Measurements from ENCODE around the gene NEURL1.

The NEURL1 gene

GRCh38 chr10:103546401-103546800 is 52.9 kb downstream of the NEURL1 start:
- DNase-seq (ENCODE audit: low read depth), result no peak

- no peak for DNase-seq (ENCODE audit: low read depth)
These were observed 54.0 kb downstream of the NEURL1 start for GRCh38 chr10:103547391-103547946.

- DNase-seq (ENCODE audit: low read depth), result no peak
These were observed 54.5 kb downstream of the NEURL1 start for GRCh38 chr10:103548006-103548405.

- DNase-seq (ENCODE audit: low read depth), result no peak
These were observed 55.3 kb downstream of the NEURL1 start for GRCh38 chr10:103548581-103549348.

- DNase-seq (ENCODE audit: low read depth), result no peak
These were observed 55.8 kb downstream of the NEURL1 start for GRCh38 chr10:103549349-103549685.

- no peak for DNase-seq (ENCODE audit: low read depth)
These were observed 56.7 kb downstream of the NEURL1 start for GRCh38 chr10:103550229-103550628.

GRCh38 chr10:103551619-103552602 is 58.4 kb downstream of the NEURL1 start:
- DNase-seq (ENCODE audit: low read depth), result no peak

- DNase-seq (ENCODE audit: low read depth), result no peak
These were observed 59.6 kb downstream of the NEURL1 start for GRCh38 chr10:103552856-103553742.

GRCh38 chr10:103553743-103554487 is 60.4 kb downstream of the NEURL1 start:
- DNase-seq (ENCODE audit: low read depth), result no peak

- no peak for DNase-seq (ENCODE audit: low read depth)
These were observed 61.2 kb downstream of the NEURL1 start for GRCh38 chr10:103554488-103555324.

GRCh38 chr10:103555325-103555649 is 61.8 kb downstream of the NEURL1 start:
- DNase-seq (ENCODE audit: low read depth), result no peak

GRCh38 chr10:103555712-103556111 is 62.2 kb downstream of the NEURL1 start:
- no peak for DNase-seq (ENCODE audit: low read depth)

GRCh38 chr10:103556383-103557007 is 63.0 kb downstream of the NEURL1 start:
- DNase-seq (ENCODE audit: low read depth), result no peak

- DNase-seq (ENCODE audit: low read depth), result no peak
These were observed 64.0 kb downstream of the NEURL1 start for GRCh38 chr10:103557455-103557854.

- no peak for DNase-seq (ENCODE audit: low read depth)
These were observed 65.4 kb downstream of the NEURL1 start for GRCh38 chr10:103558911-103559310.

- no peak for DNase-seq (ENCODE audit: low read depth)
These were observed 66.3 kb downstream of the NEURL1 start for GRCh38 chr10:103559776-103560175.

- DNase-seq (ENCODE audit: low read depth), result no peak
These were observed 67.4 kb downstream of the NEURL1 start for GRCh38 chr10:103560886-103561285.

- DNase-seq (ENCODE audit: low read depth), result no peak
These were observed 68.9 kb downstream of the NEURL1 start for GRCh38 chr10:103562383-103562782.

GRCh38 chr10:103563231-103564115 is 70.0 kb downstream of the NEURL1 start:
- no peak for DNase-seq (ENCODE audit: low read depth)
